DMS79 (cell line): ENCODE data around the gene SLC66A2.

Experiments used
- DNase-seq: peaks from one replicate; lab custom pipeline; 2025; lab: John Stamatoyannopoulos, UW

Gene SLC66A2

DNA sequence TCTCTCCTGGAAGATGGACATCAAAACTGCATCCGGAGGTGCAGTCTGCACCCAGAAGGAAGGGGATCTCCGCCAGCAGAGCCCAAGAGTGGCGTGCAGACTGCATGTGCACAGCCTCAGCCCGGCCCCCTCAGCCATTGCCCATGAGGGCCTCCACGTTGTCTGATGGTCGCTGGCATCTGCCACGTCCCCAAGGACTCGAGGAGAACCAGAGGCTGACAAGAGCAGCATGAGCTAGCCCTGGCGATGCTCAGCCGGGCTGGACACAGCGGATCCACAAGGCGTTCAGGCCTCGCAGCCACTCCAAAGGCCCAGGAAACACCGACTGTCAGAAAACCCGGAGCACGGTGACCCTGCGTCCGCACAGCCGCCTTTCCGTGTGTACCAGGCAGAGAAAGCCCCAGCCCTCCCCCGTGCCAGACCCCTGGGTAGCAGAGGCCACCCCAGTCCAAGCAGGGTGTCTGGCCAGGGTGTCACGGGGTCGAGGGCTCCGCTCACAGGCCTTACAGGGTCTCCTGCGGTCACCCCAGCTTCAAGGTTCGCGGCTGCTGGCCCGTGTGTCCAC lies 48.3 kb downstream of the SLC66A2 start:
- DNase-seq, result no peak

- DNase-seq, result no peak
Observed at GRCh38 chr18:79902640-79903039, 48.8 kb downstream of the SLC66A2 start.

GRCh38 chr18:79902075-79902474 lies 49.4 kb downstream of the SLC66A2 start:
- no peak for DNase-seq

DNA sequence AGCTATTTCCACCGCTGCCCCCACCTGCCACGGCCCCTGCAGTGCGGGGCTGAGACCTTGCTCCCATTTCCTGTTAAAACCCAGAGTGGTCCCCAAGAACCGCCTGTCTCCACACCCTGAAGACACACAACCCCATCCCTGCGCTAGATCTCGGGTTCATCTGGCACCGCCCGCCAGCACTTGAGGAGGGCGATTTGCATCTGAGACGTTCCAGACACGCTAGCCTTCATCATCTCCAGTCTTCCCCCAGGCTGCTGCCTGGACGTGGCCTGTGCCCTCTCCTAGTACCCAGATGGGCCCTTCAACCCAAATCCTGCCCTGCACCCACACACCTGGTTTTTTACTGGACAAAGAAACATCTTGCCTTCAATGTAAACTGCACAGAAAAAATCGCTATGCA lies 49.8 kb downstream of the SLC66A2 start:
- no peak for DNase-seq

- no peak for DNase-seq
Observed at GRCh38 chr18:79900610-79901570, 50.6 kb downstream of the SLC66A2 start.

DNA sequence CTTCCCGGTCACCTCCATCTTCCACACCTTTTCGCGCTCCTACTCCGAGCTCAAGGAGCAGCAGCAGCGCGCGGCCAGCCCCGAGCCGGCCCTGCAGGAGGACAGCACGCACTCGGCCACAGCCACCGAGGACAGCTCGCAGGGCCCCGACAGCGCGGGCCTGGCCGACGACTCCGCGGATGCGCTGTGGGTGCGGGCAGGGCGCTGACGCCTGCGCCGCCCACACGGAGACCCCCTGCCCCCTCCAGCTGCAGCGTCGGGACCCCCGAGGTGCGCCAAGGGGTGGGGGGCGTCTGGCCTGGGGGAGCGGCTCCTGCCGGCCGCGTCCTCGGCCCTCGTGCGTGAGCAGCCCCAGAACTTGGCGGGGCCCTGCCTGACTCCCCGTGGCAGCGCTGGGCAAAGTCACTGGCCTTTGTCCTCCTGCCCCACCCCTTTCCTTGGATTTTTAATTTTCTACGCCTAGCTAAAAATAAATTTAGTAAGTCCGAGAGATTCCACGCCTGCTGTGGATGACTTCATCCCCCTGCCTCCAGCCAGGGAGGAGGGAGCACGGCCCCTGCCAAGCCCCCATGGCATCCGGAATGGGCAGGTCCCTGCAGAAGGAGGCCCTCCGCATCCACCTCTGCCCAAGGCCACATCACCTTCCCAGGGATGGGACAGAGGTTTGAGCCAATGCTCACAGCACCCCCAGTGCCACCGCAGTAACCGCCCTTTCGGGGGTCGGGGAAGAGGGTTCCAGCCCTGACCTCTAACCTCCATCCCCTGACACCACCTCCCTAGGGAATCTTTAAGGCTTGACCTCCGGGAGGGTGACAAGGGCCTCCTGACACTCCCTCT lies 51.6 kb downstream of the SLC66A2 start:
- DNase-seq, result no peak

DNA sequence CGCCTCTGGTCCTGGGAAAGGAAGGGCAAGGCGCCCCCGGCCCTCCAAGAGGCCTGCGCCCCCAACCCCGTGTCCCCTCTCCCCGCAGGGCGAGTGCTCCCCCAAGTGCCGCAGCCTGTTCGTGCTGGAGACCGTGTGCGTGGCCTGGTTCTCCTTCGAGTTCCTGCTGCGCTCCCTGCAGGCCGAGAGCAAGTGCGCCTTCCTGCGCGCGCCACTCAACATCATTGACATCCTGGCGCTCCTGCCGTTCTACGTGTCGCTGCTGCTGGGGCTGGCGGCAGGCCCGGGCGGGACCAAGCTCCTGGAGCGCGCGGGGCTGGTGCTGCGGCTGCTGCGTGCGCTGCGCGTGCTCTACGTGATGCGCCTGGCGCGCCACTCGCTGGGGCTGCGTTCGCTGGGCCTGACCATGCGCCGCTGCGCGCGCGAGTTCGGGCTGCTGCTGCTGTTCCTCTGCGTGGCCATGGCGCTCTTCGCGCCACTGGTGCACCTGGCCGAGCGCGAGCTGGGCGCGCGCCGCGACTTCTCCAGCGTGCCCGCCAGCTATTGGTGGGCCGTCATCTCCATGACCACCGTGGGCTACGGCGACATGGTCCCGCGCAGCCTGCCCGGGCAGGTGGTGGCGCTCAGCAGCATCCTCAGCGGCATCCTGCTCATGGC lies 52.4 kb downstream of the SLC66A2 start:
- no peak for DNase-seq

DNA sequence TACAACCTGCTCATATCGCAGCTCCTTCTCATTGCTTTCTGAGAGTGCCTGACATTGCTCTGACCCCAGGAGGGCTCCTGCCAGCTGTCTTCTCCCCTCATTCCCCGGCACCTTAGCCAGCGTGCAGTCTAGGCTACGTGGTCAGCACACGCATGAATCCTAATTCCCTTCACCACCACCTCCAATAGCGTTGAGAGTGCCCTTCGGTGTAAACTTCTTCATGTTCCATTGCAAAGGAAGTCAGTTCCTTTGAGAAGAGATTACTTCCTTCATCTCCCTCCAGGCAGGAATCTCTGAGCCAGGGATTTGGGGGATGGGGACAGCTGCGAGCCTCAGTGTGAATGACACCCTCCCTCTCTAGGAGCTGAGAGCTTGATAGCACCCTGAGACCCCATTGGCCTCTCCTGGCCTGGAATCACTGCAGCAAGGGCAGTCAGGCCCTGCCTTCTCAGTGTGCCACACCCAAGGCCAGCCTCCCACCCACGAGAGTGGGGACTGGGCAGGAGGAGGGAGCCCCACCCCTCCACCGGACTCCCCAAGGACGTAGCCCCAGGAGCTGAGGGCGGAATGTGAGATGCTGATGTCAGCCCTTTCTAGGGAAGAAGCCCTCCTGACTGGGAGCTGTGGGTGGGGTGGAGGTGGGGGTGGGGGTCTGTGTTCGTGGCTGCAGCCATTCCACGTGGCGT lies 53.4 kb downstream of the SLC66A2 start:
- DNase-seq, result no peak

GRCh38 chr18:79896738-79897137 lies 54.7 kb downstream of the SLC66A2 start:
- no peak for DNase-seq

DNA sequence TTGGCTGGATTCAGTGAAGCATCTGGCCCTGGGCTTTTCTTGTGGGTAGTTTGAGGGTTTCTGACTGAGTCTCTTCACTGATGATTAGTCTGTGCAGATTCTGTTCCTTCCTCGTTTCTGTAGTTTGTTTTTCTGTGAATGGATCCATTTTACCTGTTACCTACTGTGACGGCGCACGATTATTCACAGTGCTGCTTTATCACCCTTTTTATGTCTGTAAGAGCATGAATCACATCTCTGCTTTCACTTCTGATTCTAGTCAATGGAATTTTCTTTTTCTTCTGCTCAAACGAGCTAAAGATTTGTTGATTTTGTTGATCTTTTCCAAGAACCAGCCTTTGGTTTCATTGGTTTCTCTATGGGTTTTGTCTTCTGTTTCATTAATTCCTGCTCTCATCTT lies 60.8 kb downstream of the SLC66A2 start:
- DNase-seq, result no peak

- DNase-seq, result no peak
Observed at GRCh38 chr18:79889569-79889968, 61.9 kb downstream of the SLC66A2 start.

GRCh38 chr18:79888016-79888415 lies 63.4 kb downstream of the SLC66A2 start:
- no peak for DNase-seq

DNA sequence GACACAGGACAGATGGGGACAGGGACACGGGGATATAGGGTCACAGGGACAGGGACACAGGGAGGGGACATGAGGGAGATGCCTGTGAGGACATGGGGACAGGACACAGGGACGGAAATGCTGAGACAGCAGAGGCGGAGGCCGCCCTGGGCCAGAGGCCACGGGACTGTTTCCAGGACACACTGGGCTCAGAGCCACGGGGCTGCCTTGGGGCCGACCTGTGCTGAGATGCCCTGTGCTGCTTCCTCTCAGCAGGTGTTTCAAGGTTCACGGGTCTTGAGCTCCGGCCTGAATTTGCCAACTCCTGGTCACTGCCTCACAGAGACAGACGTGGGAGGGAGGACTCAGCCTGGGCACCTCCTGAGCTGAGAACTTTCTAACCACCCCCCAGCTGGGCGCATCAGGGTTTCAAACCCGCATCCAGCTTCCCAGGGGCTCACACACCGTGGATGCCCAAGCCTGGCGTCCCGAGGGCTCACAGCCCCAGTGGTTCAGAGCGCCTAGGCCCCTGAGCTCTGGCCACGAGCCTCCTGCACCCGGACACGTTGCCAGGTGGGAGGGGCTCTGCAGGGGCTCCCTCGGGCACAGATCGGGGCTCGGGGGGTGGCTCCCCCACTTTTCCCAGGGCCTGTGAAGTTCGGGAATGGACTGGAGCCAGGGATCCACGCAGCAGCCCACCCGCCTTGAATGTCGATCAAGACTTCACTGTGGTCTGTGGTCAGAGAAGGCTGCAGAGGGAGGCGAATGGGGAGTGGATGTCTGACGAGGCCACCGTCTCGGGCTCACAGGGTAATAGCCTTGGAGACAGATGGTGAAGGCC lies 64.1 kb downstream of the SLC66A2 start:
- DNase-seq, result no peak

GRCh38 chr18:79884963-79885728 lies 66.3 kb downstream of the SLC66A2 start:
- DNase-seq, result no peak

DNA sequence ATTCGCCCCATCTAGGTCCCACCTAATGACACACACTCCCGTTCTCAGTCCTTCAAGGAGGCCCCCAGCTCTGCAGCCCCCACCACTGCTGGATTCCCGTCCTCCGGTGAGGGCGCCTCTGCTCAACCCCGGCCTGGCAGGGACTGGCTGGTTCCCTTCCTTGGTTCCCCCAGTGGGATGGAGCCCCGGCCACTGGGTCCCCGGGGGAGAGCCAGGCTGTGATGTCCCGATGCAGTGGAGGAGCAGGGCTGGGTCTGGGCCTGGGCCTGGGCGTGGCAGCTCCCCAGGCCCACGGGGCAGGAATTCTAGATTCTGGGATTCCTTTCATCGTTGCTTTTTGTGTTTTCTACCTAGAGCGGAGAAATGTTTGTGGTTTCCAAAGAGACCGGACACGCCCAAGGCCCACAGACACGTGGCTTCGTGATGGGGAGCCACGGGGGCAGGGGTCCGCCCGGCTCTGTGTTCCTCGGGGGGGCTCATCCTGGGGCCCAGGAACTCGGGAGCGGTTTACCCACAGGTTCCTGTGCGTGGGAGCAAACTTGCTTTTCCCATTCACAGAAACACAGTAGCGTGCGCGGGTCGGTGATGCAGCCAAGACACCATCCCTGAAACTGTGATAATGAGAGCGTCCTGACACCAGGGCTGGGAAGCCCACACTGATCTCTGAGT lies 67.0 kb downstream of the SLC66A2 start:
- no peak for DNase-seq

- no peak for DNase-seq
Observed at GRCh38 chr18:79883461-79884293, 67.8 kb downstream of the SLC66A2 start.

- no peak for DNase-seq
Observed at GRCh38 chr18:79882522-79883241, 68.8 kb downstream of the SLC66A2 start.

DNA sequence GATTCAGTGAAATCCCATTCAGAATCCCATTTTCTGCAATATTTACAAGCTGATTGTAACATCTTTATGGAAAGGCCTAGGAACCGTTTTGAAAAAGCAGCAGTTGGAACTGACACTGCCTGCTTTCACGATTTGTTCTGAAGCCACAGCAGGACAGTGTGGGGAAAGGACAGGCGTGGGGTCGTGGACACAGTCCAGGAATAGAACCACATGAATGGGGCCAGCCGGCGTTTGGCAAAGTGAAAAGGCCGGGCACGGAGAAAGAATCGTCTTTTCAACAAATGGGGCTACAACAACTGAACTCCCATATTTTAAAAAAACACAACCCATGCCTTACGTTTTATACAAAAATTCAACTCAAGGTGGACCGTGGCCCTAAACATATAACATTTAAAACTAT lies 69.8 kb downstream of the SLC66A2 start:
- no peak for DNase-seq
